Measurements from ENCODE around the gene GCG.

Gene GCG

DNA sequence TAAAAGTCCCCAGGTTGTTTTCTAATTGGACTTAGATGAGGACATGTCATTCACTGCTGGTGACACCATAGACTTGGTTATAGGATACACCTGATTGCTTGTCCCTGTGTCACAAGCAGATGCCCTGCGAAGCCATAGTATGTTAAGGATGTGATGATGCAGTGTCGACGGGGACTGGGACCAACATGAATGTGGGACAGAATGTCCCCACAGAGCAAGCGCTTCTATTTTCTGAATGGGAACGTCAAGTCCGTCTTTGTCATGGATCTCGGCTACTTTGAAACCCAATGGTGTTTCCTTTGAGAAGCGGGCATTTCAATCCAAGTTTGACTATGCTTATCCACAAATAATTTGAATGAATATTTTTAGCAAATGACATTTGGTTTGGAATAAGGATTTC, 2.1 kb downstream of the GCG start:
- no peak for DNase-seq (ENCODE audit: low read depth in 3 of 3, low spot score in 1 of 3)

DNA sequence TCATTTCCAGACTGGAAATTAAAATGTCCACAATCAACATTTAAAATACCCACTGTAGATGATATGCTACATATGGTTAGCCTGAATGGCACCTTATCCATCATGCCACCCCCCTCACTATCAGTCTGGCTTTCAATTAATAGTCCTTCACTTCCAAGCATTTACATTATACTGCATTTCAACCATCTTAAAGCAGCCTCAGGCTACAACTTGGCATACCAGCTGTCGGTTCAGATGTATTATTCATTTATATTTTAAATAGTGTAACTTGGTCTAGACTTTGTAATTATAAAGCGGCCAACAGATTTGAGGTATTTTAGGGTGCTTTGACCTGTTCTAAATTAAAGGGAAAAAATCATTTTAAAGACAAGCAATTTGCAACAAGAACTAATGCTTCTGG, 2.6 kb downstream of the GCG start:
- DNase-seq (ENCODE audit: low read depth in 3 of 3, low spot score in 1 of 3), result no peak

GRCh38 chr2:162148956-162149355, 3.1 kb downstream of the GCG start:
- no peak for DNase-seq (ENCODE audit: low read depth in 3 of 3, low spot score in 1 of 3)

- no peak for DNase-seq (ENCODE audit: low read depth in 3 of 3, low spot score in 1 of 3)
These were observed 8.1 kb downstream of the GCG start for GRCh38 chr2:162143969-162144368.

DNA sequence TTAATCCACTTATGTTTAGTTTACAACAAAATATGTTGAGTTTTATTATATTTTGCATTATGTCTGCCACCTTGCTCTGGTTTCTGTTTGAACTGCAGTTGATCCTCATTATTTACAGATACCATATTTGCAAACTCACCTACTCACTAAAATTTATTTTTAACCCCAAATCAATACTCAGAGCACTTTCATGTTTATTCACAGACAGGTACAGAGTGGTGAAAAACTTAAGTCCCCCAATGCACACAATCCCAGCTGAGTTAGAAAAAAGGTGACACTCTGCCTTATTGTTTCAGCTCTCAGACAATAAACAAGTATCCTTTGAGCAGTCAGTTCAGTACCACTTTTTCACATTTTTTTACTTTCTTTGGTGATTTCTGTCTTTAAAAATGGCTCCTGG, 13.7 kb downstream of the GCG start:
- no peak for DNase-seq (ENCODE audit: low read depth in 3 of 3, low spot score in 1 of 3)

- DNase-seq (ENCODE audit: low read depth in 3 of 3, low spot score in 1 of 3), result no peak
These were observed 24.6 kb downstream of the GCG start for GRCh38 chr2:162127422-162127821.

DNA sequence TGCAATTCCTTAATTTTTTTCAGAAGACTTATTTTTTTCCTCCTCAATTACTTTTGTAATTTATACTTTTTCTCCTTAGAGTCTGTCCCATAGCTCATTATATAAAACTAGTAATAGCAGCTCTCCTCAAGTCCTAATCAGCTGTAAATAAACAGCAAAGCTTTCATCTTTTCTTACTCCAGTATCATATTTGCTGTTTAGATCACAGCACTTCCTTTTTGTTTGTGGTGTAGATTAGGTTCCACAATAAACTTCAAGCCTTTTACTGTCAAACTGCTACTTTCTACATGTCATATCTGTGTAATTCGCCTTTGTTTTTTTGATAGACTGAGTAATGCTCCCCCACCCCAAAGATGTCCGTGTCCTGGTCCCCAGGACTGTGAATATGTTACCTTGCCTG, 25.5 kb downstream of the GCG start:
- no peak for DNase-seq (ENCODE audit: low read depth in 3 of 3, low spot score in 1 of 3)

GRCh38 chr2:162126111-162126519, 25.9 kb downstream of the GCG start:
- no peak for DNase-seq (ENCODE audit: low read depth in 3 of 3, low spot score in 1 of 3)

DNA sequence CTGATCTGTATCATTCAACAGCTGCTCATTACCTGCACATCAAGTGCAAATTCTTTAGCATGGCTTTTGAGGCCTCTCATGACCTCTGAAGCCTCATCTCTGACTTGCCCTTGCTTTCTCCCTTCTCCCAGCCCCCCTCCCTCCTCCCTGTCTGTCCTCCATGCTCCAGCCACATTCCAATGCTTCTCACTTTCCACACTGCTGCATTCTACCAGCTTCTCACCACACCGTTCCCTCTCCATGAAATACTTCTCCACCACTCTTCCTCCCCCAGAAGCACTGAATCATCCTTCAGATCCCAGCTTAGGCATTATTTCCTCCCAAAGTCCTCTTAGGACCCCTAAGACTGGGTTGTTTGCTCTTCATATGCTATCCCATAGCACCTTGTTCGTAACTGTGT, 26.9 kb downstream of the GCG start:
- DNase-seq (ENCODE audit: low read depth in 3 of 3, low spot score in 1 of 3), result no peak

DNA sequence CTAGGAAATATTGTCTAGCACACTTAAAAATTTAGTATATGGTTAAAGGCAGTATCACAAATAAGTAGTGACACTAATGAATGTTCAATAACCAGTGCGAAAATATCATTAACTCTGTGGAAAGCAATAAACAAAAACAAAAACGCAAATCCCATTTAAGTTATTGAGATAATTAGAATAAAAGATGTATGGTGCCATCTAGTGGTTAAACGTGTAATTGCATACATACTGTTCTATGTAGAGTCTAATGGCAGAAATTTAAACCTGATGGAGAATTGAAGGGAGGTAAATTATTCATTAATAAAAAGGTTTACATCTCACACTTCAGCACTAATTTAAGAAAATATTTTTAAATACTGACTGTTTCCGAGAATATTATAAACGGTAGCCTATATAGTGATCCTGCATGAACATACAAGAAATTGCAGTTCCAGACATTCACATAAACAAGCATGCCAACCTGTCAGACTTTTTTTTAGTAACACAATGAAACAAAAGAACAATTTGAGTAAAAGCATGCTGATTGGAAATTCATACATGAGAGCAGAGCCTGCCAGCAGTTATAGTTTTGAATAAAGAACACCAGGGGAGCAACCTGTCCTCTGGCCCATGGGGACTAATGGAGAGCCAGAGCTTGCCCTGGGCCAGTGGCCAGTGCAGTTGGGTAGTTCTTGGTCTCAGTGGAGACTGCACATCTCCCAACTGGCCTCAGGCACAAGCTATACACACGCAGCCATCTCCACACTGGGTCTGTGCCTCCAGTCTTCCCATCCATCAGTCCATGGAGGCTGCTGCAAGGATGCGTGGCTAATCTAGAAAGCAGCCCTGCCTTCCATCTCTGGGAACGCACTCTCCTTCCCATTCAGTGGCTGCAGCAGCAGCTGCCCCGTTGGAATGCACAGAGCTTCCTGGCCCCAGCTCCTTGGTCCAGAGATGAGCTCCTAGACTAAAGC, 28.0 kb downstream of the GCG start:
- no peak for DNase-seq (ENCODE audit: low read depth in 3 of 3, low spot score in 1 of 3)

GRCh38 chr2:162118166-162119031, 33.6 kb downstream of the GCG start:
- no peak for DNase-seq (ENCODE audit: low read depth in 3 of 3, low spot score in 1 of 3)

DNA sequence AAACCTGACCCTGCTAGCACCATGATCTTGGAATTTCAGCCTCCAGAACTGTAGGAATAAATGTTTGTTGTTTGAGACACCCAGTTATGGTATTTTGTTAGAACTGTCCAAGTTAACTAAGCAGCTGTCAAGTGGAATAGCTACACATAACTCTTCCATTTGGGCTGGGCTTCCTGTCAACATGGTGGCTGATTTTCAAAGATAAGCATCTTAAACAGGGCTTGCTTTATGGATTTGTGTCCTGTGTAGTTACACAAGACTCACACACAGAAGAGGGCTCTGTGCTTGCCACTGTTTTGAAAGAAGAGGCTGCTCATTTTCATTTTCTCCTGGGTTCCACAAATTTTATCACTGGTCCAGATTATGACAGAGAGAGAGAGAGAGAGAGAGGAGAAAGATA, 35.7 kb downstream of the GCG start:
- no peak for DNase-seq (ENCODE audit: low read depth in 3 of 3, low spot score in 1 of 3)

GRCh38 chr2:162115076-162115475, 37.0 kb downstream of the GCG start:
- no peak for DNase-seq (ENCODE audit: low read depth in 3 of 3, low spot score in 1 of 3)

DNA sequence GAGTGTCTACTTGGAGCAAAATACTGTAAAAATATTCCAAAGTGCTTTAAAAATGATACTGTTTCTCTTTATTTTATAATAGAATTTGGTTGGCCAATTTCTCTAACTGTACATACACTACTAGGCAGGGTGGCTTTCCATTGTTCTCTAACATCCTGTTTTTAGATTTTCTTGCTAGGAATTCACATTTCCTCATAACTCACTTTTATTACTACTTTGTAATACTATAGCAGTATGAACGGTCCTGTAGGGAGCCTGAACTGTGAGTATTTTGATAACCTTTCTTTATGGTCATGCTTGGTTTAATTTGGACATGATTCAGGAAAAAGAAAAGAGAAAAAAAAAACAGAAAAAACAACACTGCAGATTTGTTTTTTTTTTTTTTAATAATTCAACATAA, 37.8 kb downstream of the GCG start:
- no peak for DNase-seq (ENCODE audit: low read depth in 3 of 3, low spot score in 1 of 3)

DNA sequence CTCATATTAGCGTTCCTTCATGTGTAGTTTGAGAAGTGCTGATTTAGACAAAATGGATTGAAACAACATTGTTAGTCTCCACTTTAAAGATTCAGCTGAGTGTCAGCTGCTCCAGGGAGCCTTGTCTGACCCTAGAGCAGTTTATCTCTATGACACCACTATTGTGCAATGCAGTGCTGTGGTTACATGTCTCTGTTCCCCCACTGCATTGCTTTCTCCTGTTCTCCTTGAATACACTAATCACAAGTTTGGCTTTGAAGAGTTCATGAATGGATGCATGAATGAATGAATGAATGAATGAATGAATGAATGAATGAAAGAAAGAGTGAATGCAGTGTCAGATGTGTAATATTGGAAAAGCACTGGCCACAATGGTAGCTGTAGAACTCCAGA, 38.3 kb downstream of the GCG start:
- DNase-seq (ENCODE audit: low read depth in 3 of 3, low spot score in 1 of 3), result no peak

GRCh38 chr2:162113088-162113775, 38.8 kb downstream of the GCG start:
- no peak for DNase-seq (ENCODE audit: low read depth in 3 of 3, low spot score in 1 of 3)

GRCh38 chr2:162111958-162112850, 39.8 kb downstream of the GCG start:
- no peak for DNase-seq (ENCODE audit: low read depth in 3 of 3, low spot score in 1 of 3)

DNA sequence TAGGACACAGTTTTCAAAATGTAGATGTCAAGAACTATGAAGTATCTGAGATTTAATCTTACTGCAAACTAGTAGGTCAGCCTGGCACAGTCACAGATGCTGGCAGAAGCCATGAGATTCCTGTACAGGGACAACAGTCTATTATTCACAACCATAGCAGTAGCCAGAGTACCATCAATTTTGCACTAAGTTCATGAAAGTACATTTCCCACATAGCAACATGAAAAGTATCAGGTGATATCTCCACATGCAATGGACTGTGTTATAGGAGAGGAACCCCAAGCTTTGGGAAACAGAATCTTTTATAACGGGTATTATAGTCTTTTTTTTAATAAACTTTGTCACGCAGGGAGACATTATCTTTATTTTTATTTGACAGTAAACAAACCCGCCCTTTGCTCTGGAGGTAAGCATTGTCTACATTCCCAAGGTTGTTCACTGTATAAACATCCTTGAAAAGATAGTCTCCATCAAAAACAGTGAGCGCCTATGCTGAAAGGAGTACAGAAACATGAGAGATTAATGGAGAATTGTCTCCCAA, 44.6 kb downstream of the GCG start:
- no peak for DNase-seq (ENCODE audit: low read depth in 3 of 3, low spot score in 1 of 3)

GRCh38 chr2:162106746-162107145, 45.3 kb downstream of the GCG start:
- no peak for DNase-seq (ENCODE audit: low read depth in 3 of 3, low spot score in 1 of 3)

DNA sequence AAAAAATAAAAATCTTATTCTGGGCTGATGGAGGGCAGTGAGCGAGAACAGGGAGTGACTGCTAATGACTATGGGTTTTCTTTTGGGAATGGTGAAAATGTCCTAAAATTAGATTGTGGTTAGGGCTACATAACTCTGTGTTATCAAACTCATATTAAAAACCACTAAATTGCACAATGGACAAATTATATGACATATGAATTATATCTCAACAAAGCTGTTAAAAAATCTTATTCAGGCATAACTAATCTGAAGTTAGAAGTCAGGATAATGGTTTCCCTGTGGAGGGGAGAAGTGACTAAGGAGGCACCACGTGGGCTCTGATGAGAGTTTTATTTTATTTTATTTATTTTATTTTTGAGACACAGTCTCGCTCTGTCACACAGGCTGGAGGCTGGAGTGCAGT, 45.9 kb downstream of the GCG start:
- DNase-seq (ENCODE audit: low read depth in 3 of 3, low spot score in 1 of 3), result no peak

Measured in stimulated activated CD4-positive, alpha-beta T cell treated with anti-CD3 and anti-CD28 coated beads, TNF-alpha, amount 100 ng/mL, for 1 hour (primary cell).